Panc1 (cell line): ENCODE measurements around the gene ARL6IP4. TPM values are rescaled to one million over a fixed set of nuclear protein-coding genes. Genes with fewer than 3 reads are reported as not detected.

Experiments used
- ATAC-seq: fragments of 200-7000 bp; cut with Tn5 transposase; 2 replicates; pipeline ENCODE4 v1.9.1; 2020; ENCODE audit warnings: mild to moderate bottlenecking, moderate library complexity
- BruUV-seq: library from RNA; stranded (reverse); fragments of 400-500 nt; replicated peaks from 2 replicates; lab custom pipeline; 2021; lab: Mats Ljungman, UMichigan
- CTCF ChIA-PET: fragments of 300-600 bp; sonication (Branson Sonifier 250); formaldehyde crosslinking; loops from one replicate; lab custom pipeline; 2022; ENCODE audit warnings: antibody characterized with exemption; lab: Charles Lee
- POLR2A ChIA-PET: fragments of 300-600 bp; sonication (Branson Sonifier 250); formaldehyde crosslinking; loops from one replicate; lab custom pipeline; 2022; ENCODE audit warnings: antibody characterized with exemption; lab: Charles Lee
- DNase-seq: peaks from one replicate; pipeline ENCODE4 v3.0.0-alpha.2; 2010; ENCODE audit warnings: low read depth, low spot score
- H3K27ac ChIP-seq: 2 replicates; pipeline ENCODE4 v1.5.1; 2011; ENCODE audit warnings: mild to moderate bottlenecking, low read length, inconsistent platforms
- H3K27me3 ChIP-seq: fragments of 200-500 bp; sonication (Bioruptor generic); 2 replicates; pipeline ENCODE4 v1.6.0; 2014; ENCODE audit warnings: low read length, inconsistent platforms; ENCODE audit not compliant: control insufficient read depth, insufficient read depth
- H3K36me3 ChIP-seq: fragments of 200-500 bp; sonication (Bioruptor generic); 2 replicates; pipeline ENCODE4 v1.5.1; 2014; ENCODE audit warnings: inconsistent platforms, mild to moderate bottlenecking, low read length, moderate library complexity; ENCODE audit not compliant: control insufficient read depth, insufficient read depth
- H3K4me1 ChIP-seq: 2 replicates; pipeline ENCODE4 v1.5.1; 2011; ENCODE audit warnings: inconsistent platforms, mild to moderate bottlenecking, low read length, moderate library complexity; ENCODE audit not compliant: control insufficient read depth, insufficient read depth
- H3K4me3 ChIP-seq, 2 experiments: 2 replicates each; pipeline ENCODE4 v1.5.1; 2011 to 2012; ENCODE audit warnings: low read depth in 2 of 2, low read length in 2 of 2, mild to moderate bottlenecking in 2 of 2, inconsistent platforms in 1 of 2, moderate library complexity in 1 of 2
- H3K9me3 ChIP-seq: fragments of 200-500 bp; sonication (Bioruptor generic); 2 replicates; pipeline ENCODE4 v1.5.1; 2014; ENCODE audit warnings: low read depth, mild to moderate bottlenecking, inconsistent platforms, low read length, moderate library complexity; ENCODE audit not compliant: control insufficient read depth, insufficient read depth
- CTCF ChIP-seq: fragments of 450-650 bp; IDR thresholded peaks from 2 replicates; pipeline ENCODE4 v1.5.1; 2017; ENCODE audit warnings: mild to moderate bottlenecking
- POLR2AphosphoS5 ChIP-seq: IDR thresholded peaks from 2 replicates; pipeline ENCODE4 v1.6.1; 2012; ENCODE audit warnings: mild to moderate bottlenecking, low read depth, low read length, moderate library complexity
- SIN3A ChIP-seq: IDR thresholded peaks from 2 replicates; pipeline ENCODE4 v1.6.1; 2012; ENCODE audit warnings: low read depth, mild to moderate bottlenecking, low read length, moderate library complexity, borderline replicate concordance; ENCODE audit not compliant: insufficient read depth
- TCF7L2 ChIP-seq: IDR thresholded peaks from 2 replicates; pipeline ENCODE4 v1.6.1; 2011; ENCODE audit warnings: mild to moderate bottlenecking, low read depth, low read length, inconsistent platforms
- in situ Hi-C: cut with HindIII; loops from 2 replicates; pipeline ENCODE4 v1.10.0; 2016; ENCODE audit warnings: low sequenced_read_pairs, low pct_unique_long_range_greater_than_20kb
- intact Hi-C: fragments of 100-400 bp; cut with micrococcal nuclease; formaldehyde crosslinking; loops from one replicate; pipeline ENCODE4 v1.10.0; 2022; ENCODE audit not compliant: unreplicated experiment
- total RNA-seq: library from RNA; stranded (reverse); gene quantifications from one replicate; pipeline ENCODE4 v1.2.1, GENCODE V29; 2021; ENCODE audit not compliant: unreplicated experiment
- TF ChIP-seq, protein P1 (sequence below), 2 experiments: IDR thresholded peaks; 2 replicates each; pipeline ENCODE4 v1.6.1; 2011 to 2012; ENCODE audit warnings: low read depth in 2 of 2, control low read depth in 1 of 2, low read length in 1 of 2, mild to moderate bottlenecking in 1 of 2, moderate library complexity in 1 of 2; ENCODE audit not compliant: insufficient read depth in 1 of 2

Gene ARL6IP4
- total RNA-seq, 1 experiment from 2014 or later, result 184 TPM

GRCh38 chr12:123003257-123003656, 22.8 kb downstream of the ARL6IP4 start:
- DNase-seq (no peak), ATAC-seq (no peak)
- Histone ChIP-seq H3K4me1 (no peaks in the 10 kb centered on the region), H3K27me3 (no peaks in the 10 kb centered on the region), H3K27ac (no peak overlapping the region), H3K4me3 (no peak overlapping the region), H3K36me3 (no peaks in the 10 kb centered on the region), H3K9me3 (no peaks in the 10 kb centered on the region)
- POLR2A ChIA-PET, result interaction anchor here (0.6 kb wide), 1 partner anchor 585 kb away, joined by 3 read pairs; no protein-coding TSS in a partner anchor
- TF ChIP-seq, protein P1, sequence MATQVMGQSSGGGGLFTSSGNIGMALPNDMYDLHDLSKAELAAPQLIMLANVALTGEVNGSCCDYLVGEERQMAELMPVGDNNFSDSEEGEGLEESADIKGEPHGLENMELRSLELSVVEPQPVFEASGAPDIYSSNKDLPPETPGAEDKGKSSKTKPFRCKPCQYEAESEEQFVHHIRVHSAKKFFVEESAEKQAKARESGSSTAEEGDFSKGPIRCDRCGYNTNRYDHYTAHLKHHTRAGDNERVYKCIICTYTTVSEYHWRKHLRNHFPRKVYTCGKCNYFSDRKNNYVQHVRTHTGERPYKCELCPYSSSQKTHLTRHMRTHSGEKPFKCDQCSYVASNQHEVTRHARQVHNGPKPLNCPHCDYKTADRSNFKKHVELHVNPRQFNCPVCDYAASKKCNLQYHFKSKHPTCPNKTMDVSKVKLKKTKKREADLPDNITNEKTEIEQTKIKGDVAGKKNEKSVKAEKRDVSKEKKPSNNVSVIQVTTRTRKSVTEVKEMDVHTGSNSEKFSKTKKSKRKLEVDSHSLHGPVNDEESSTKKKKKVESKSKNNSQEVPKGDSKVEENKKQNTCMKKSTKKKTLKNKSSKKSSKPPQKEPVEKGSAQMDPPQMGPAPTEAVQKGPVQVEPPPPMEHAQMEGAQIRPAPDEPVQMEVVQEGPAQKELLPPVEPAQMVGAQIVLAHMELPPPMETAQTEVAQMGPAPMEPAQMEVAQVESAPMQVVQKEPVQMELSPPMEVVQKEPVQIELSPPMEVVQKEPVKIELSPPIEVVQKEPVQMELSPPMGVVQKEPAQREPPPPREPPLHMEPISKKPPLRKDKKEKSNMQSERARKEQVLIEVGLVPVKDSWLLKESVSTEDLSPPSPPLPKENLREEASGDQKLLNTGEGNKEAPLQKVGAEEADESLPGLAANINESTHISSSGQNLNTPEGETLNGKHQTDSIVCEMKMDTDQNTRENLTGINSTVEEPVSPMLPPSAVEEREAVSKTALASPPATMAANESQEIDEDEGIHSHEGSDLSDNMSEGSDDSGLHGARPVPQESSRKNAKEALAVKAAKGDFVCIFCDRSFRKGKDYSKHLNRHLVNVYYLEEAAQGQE (IDR thresholded peaks at IDR 0.05; ENCODE audit: insufficient read depth in 1 of 2, low read depth in 2 of 2, low read length in 1 of 2), result no peak
- TF ChIP-seq POLR2AphosphoS5 (no peak), SIN3A (no peak)
- in situ Hi-C loops (no loop called here), intact Hi-C loops (no loop called here)
- BruUV-seq, result no TSS peak
- CTCF ChIA-PET, result interaction anchor here (0.6 kb wide), 1 partner anchor 57 kb away, joined by 3 read pairs; no protein-coding TSS in a partner anchor

GRCh38 chr12:123004287-123004686, 23.8 kb downstream of the ARL6IP4 start:
- H3K36me3 ChIP-seq, result no peaks in the 10 kb centered on the region
- POLR2A ChIA-PET, result no interaction called here
- no TSS peak for BruUV-seq
- no peak overlapping the region for H3K4me3 ChIP-seq
- no peaks in the 10 kb centered on the region for H3K4me1 ChIP-seq
- TF ChIP-seq TCF7L2 (no peak), CTCF (no peak), POLR2AphosphoS5 (no peak), SIN3A (no peak)
- TF ChIP-seq, protein P1 (IDR thresholded peaks at IDR 0.05; ENCODE audit: insufficient read depth in 1 of 2, low read depth in 2 of 2, low read length in 1 of 2), result no peak
- DNase-seq (no peak), ATAC-seq (no peak)
- intact Hi-C loops, result no loop called here
- CTCF ChIA-PET, result no interaction called here
- no peaks in the 10 kb centered on the region for H3K27me3 ChIP-seq
- no peak overlapping the region for H3K27ac ChIP-seq
- H3K9me3 ChIP-seq, result no peaks in the 10 kb centered on the region
- in situ Hi-C loops, result no loop called here
